Stimulated activated naive CD8-positive, alpha-beta T cell treated with anti-CD3 and anti-CD28 coated beads, Interleukin-15, Interleukin-2, amounts not matched to agents 100 U/mL and 50 U/mL, for 24 hours (primary cell): ENCODE measurements around the gene DCAF5.
"Not testable (repeated sequence)": the region's sequence is repeated elsewhere in the genome, so short reads cannot be mapped to it uniquely, and the experiment has no call there.

Experiments
- ATAC-seq: fragments of 150-1000 bp; cut with Tn5 transposase; one replicate; pipeline ENCODE4 v1.10.0; 2021
- DNase-seq: peaks from one replicate; pipeline ENCODE4 v3.0.0; 2021

The DCAF5 gene

GRCh38 chr14:69096781-69097475 lies 56.0 kb downstream of the DCAF5 start:
- DNase-seq (no peak), ATAC-seq (no peak)

GRCh38 chr14:69096246-69096645 lies 56.7 kb downstream of the DCAF5 start:
- DNase-seq, result no peak
- no peak for ATAC-seq

GRCh38 chr14:69094481-69094880 lies 58.4 kb downstream of the DCAF5 start:
- DNase-seq (no peak), ATAC-seq (no peak)

GRCh38 chr14:69093631-69094421 lies 59.1 kb downstream of the DCAF5 start:
- DNase-seq, result no peak
- ATAC-seq, result no peak

- DNase-seq (no peak), ATAC-seq (peak; percentile 65)
Measured at GRCh38 chr14:69092840-69093422, 60.0 kb downstream of the DCAF5 start.

- DNase-seq (no peak), ATAC-seq (no peak)
Measured at GRCh38 chr14:69091695-69092094, 61.2 kb downstream of the DCAF5 start.

GRCh38 chr14:69091006-69091405 lies 61.9 kb downstream of the DCAF5 start:
- no peak for DNase-seq
- no peak for ATAC-seq

GRCh38 chr14:69090187-69090789 lies 62.6 kb downstream of the DCAF5 start:
- ATAC-seq, result no peak
- peak; percentile 16 for DNase-seq

GRCh38 chr14:69089046-69089445 lies 63.9 kb downstream of the DCAF5 start:
- no peak for DNase-seq
- ATAC-seq, result no peak

GRCh38 chr14:69088586-69088985 lies 64.3 kb downstream of the DCAF5 start:
- no peak for DNase-seq
- ATAC-seq, result no peak

GRCh38 chr14:69087061-69087461 lies 65.9 kb downstream of the DCAF5 start:
- no peak for ATAC-seq
- no peak for DNase-seq

GRCh38 chr14:69086537-69086936 lies 66.4 kb downstream of the DCAF5 start:
- ATAC-seq (no peak), DNase-seq (no peak)

GRCh38 chr14:69084023-69084422 lies 68.9 kb downstream of the DCAF5 start:
- ATAC-seq (no peak), DNase-seq (no peak)

GRCh38 chr14:69083181-69083580 lies 69.7 kb downstream of the DCAF5 start:
- ATAC-seq (no peak), DNase-seq (no peak)

GRCh38 chr14:69081271-69081670 lies 71.6 kb downstream of the DCAF5 start:
- DNase-seq (no peak), ATAC-seq (peak; percentile 19)

- ATAC-seq (no peak), DNase-seq (no peak)
Measured at GRCh38 chr14:69079747-69080146, 73.2 kb downstream of the DCAF5 start.

GRCh38 chr14:69079188-69079742 lies 73.7 kb downstream of the DCAF5 start:
- DNase-seq, result no peak

GRCh38 chr14:69077841-69078240 lies 75.1 kb downstream of the DCAF5 start:
- no peak for DNase-seq
- no peak for ATAC-seq

More at GRCh38 chr14:69079188-69079742, 73.7 kb downstream of the DCAF5 start:
- ATAC-seq, result no peak

- ATAC-seq, DNase-seq: not testable (repeated sequence)
Measured at GRCh38 chr14:69077185-69077584, 75.7 kb downstream of the DCAF5 start.

GRCh38 chr14:69076341-69076740 lies 76.6 kb downstream of the DCAF5 start:
- DNase-seq (no peak), ATAC-seq (no peak)

GRCh38 chr14:69073915-69074314 lies 79.0 kb downstream of the DCAF5 start:
- no peak for ATAC-seq
- DNase-seq, result no peak

GRCh38 chr14:69073429-69073828 lies 79.5 kb downstream of the DCAF5 start:
- DNase-seq (no peak), ATAC-seq (no peak)

- ATAC-seq, result peak; percentile 23
- DNase-seq, result no peak
Measured at GRCh38 chr14:69072584-69072983, 80.3 kb downstream of the DCAF5 start.
